B cell (primary cell): ENCODE measurements around the gene HOXD12. TPM values are rescaled to one million over a fixed set of nuclear protein-coding genes. Genes with fewer than 3 reads are reported as not detected.
A peak's percentile ranks its signal among the peaks of the same experiment; 100 is the strongest.

Experiments used
- ATAC-seq: fragments of 200-7000 bp; cut with Tn5 transposase; one replicate; pipeline ENCODE4 v1.10.0; 2021; ENCODE audit warnings: low read depth, mild to moderate bottlenecking, moderate number of reproducible peaks, moderate library complexity
- CTCF ChIA-PET: fragments of 350-600 bp; sonication (Branson Sonifier 250); formaldehyde crosslinking; loops from one replicate; lab custom pipeline; 2021; ENCODE audit warnings: antibody characterized with exemption, inconsistent platforms; lab: Charles Lee
- POLR2A ChIA-PET: fragments of 350-600 bp; sonication (Branson Sonifier 250); formaldehyde crosslinking; loops from one replicate; lab custom pipeline; 2021; ENCODE audit warnings: antibody characterized with exemption; lab: Charles Lee
- DNase-seq: peaks from one replicate; pipeline ENCODE4 v3.0.0; 2013
- H2AFZ ChIP-seq: 2 replicates; pipeline ENCODE4 v1.6.1; 2012; ENCODE audit warnings: mild to moderate bottlenecking, low read depth, low read length; ENCODE audit not compliant: insufficient read depth, poor library complexity, severe bottlenecking
- H3K27ac ChIP-seq, 2 donors: 1 replicate in 1 of 2; 2 replicates in 1 of 2; pipeline ENCODE4 v1.5.1; 2012 to 2013; ENCODE audit warnings: low read length in 2 of 2, mild to moderate bottlenecking in 2 of 2, moderate library complexity in 1 of 2
- H3K27me3 ChIP-seq, 4 experiments: fragments of 200-600 bp in 1 of 4; sonication (generic) in 1 of 4; replicated peaks in 1 of 4; 1 replicate in 2 of 4; 2 replicates in 2 of 4; pipeline versions ENCODE4 v1.6.1 to v1.7.0; 2013 to 2016; ENCODE audit warnings: low read length in 3 of 4, mild to moderate bottlenecking in 2 of 4, mixed read lengths in 1 of 4, moderate library complexity in 1 of 4; ENCODE audit not compliant: insufficient read depth in 4 of 4, control insufficient read depth in 3 of 4; ENCODE audit errors: control extremely low read depth in 1 of 4
- H3K36me3 ChIP-seq, 2 experiments: replicated peaks in 1 of 2; 1 replicate in 1 of 2; 2 replicates in 1 of 2; pipeline versions ENCODE4 v1.6.1 to v1.7.1; 2013; ENCODE audit warnings: low read length in 1 of 2; ENCODE audit not compliant: insufficient read depth in 2 of 2, control insufficient read depth in 1 of 2; ENCODE audit errors: control extremely low read depth in 1 of 2, extremely low read depth in 1 of 2
- H3K4me1 ChIP-seq, 2 donors: fragments of 200-600 bp in 1 of 2; sonication (generic) in 1 of 2; 1 replicate in 1 of 2; 2 replicates in 1 of 2; pipeline versions ENCODE4 v1.5.1 to v1.6.1; 2013 to 2017; ENCODE audit warnings: low read length in 2 of 2; ENCODE audit not compliant: control insufficient read depth in 2 of 2, insufficient read depth in 2 of 2
- H3K4me2 ChIP-seq: replicated peaks from 2 replicates; pipeline ENCODE3; 2012; ENCODE audit warnings: mild to moderate bottlenecking, low read depth, low read length; ENCODE audit not compliant: poor library complexity, severe bottlenecking
- H3K4me3 ChIP-seq, 5 experiments: fragments of 200-600 bp in 1 of 5; sonication (generic) in 1 of 5; 1 replicate in 3 of 5; 2 replicates in 2 of 5; pipeline versions ENCODE4 v1.5.1 to v1.7.0; 2011 to 2016; ENCODE audit warnings: low read length in 4 of 5, mild to moderate bottlenecking in 4 of 5, low read depth in 2 of 5, control low read depth in 1 of 5, moderate library complexity in 1 of 5; ENCODE audit not compliant: insufficient read depth in 1 of 5; ENCODE audit errors: control extremely low read depth in 1 of 5, extremely low read depth in 1 of 5
- H3K79me2 ChIP-seq: fragments of 200-600 bp; sonication (generic); one replicate; pipeline ENCODE4 v1.6.0; 2016; ENCODE audit warnings: low read length; ENCODE audit not compliant: control insufficient read depth, insufficient read depth
- H3K9ac ChIP-seq: fragments of 200-600 bp; sonication (generic); 2 replicates; pipeline ENCODE4 v1.6.1; 2017; ENCODE audit warnings: mild to moderate bottlenecking, low read length, moderate library complexity
- H3K9me3 ChIP-seq, 3 donors: one replicate each; pipeline versions ENCODE4 v1.6.1 to v1.7.1; 2013; ENCODE audit warnings: low read length in 2 of 3; ENCODE audit not compliant: control insufficient read depth in 2 of 3, insufficient read depth in 1 of 3; ENCODE audit errors: control extremely low read depth in 1 of 3
- H4K20me1 ChIP-seq: 2 replicates; pipeline ENCODE4 v1.6.0; 2012; ENCODE audit warnings: mild to moderate bottlenecking, low read length; ENCODE audit not compliant: insufficient read depth, control insufficient read depth, poor library complexity, severe bottlenecking
- H3K27ac Mint-ChIP-seq: one replicate; pipeline ENCODE4 v1.8.0; 2021; ENCODE audit warnings: mixed read lengths
- H3K27me3 Mint-ChIP-seq: one replicate; pipeline ENCODE4 v1.8.0; 2021; ENCODE audit warnings: mixed read lengths
- H3K4me1 Mint-ChIP-seq: one replicate; pipeline ENCODE4 v1.8.0; 2021; ENCODE audit warnings: mixed read lengths
- H3K4me3 Mint-ChIP-seq: one replicate; pipeline ENCODE4 v1.8.0; 2021; ENCODE audit warnings: mixed read lengths
- H3K9me3 Mint-ChIP-seq: one replicate; pipeline ENCODE4 v1.8.0; 2022; ENCODE audit warnings: mixed read lengths; ENCODE audit not compliant: insufficient read depth
- CTCF ChIP-seq: fragments of 200-600 bp; IDR thresholded peaks from one replicate; pipeline ENCODE4 v1.8.0; 2022; ENCODE audit warnings: antibody characterized with exemption, mild to moderate bottlenecking
- EZH2 ChIP-seq: IDR thresholded peaks from 2 replicates; pipeline ENCODE4 v1.6.1; 2012; ENCODE audit warnings: borderline replicate concordance, low read depth, mild to moderate bottlenecking, moderate library complexity, low read length; ENCODE audit not compliant: insufficient read depth, poor library complexity, severe bottlenecking
- WGBS: methylation state at CpG from one replicate; pipeline ENCODE4 v1.1.5; 2013; ENCODE audit warnings: missing lambda C conversion rate; ENCODE audit not compliant: insufficient coverage; 5-methylcytosine and 5-hydroxymethylcytosine counted together
- intact Hi-C: fragments of 100-400 bp; cut with micrococcal nuclease; formaldehyde crosslinking; loops from one replicate; pipeline ENCODE4 v1.10.0; 2022
- polyA plus RNA-seq: library from polyadenylated mRNA; depleted of rRNA; stranded (reverse); fragments of >200 nt; gene quantifications from 2 replicates; pipeline ENCODE4 v1.2.3, GENCODE V29; 2012
- total RNA-seq, 2 donors: library from RNA; stranded (reverse); fragments of 120-200 nt in 1 of 2; gene quantifications; 1 replicate in 1 of 2; 2 replicates in 1 of 2; pipeline versions ENCODE4 v1.2.3 to v1.2.4, GENCODE V29; 2013 to 2022

The HOXD12 gene
- total and polyA plus RNA-seq, 2 donors (not counting 1 experiment from before 2014, with no cell fraction given) = not detected

- ChIA-PET POLR2A (no interaction called here), CTCF (interaction anchor here (1.2 to 4.7 kb wide), 4 partner anchors 20 to 407 kb away, joined by 3 to 72 read pairs (median 5); no protein-coding TSS in a partner anchor)
- Histone ChIP-seq H3K4me2 (no peak overlapping the region), H3K27ac (no peak overlapping the region), H4K20me1 (no peaks in the 10 kb centered on the region), H3K4me3 (no peak overlapping the region), H3K79me2 (no peaks in the 10 kb centered on the region), H2AFZ (no peak overlapping the region), H3K4me1 (peaks cover 24 to 33% of the 10 kb centered on the region in 2 donors), H3K9me3 (peaks cover 0 to 55% (median 6%) of the 10 kb centered on the region in 3 donors), H3K27me3 (peaks cover 0 to 88% (median 77%) of the 10 kb centered on the region in 4 experiments), H3K36me3 (no peaks in the 10 kb centered on the region), H3K9ac (no peak overlapping the region)
- peaks cover 29% of the 10 kb centered on the region for H3K4me1 Mint-ChIP-seq
- ATAC-seq (no peak), DNase-seq (no peak)
- WGBS = 17% methylated on average over 3 of the region's 5 CpGs
- no peak overlapping the region for H3K27ac Mint-ChIP-seq
- peaks cover 76% of the 10 kb centered on the region for H3K27me3 Mint-ChIP-seq
- intact Hi-C loops = loop anchor here (10.0 kb wide), 1 partner anchor 1761 kb away; the partner anchor contains the start of gene SP9
- H3K4me3 Mint-ChIP-seq = no peak overlapping the region
- TF ChIP-seq EZH2 (no peak), CTCF (no peak)
- H3K9me3 Mint-ChIP-seq = peaks cover 3% of the 10 kb centered on the region
Measured at GRCh38 chr2:176095421-176095820, 4.2 kb upstream of the HOXD12 start.

- peak overlapping the region; percentile 69 for H3K4me2 ChIP-seq
- no peak overlapping the region for H3K27ac Mint-ChIP-seq
- H3K4me3 Mint-ChIP-seq = peak overlapping the region; percentile 75
- no peaks in the 10 kb centered on the region for H3K9me3 Mint-ChIP-seq
- no peak overlapping the region for H3K27ac ChIP-seq
- ATAC-seq = no peak
- DNase-seq = peak; percentile 27
- H3K9ac ChIP-seq = peak overlapping the region; percentile 9
- H3K9me3 ChIP-seq = peaks cover 0 to 55% (median 6%) of the 10 kb centered on the region in 3 donors
- no peaks in the 10 kb centered on the region for H3K79me2 ChIP-seq
- no peaks in the 10 kb centered on the region for H3K36me3 ChIP-seq
- TF ChIP-seq EZH2 (peak; percentile 25), CTCF (no peak)
- peaks cover 29% of the 10 kb centered on the region for H3K4me1 Mint-ChIP-seq
- H2AFZ ChIP-seq = peak overlapping the region; percentile 57
- peaks cover 24 to 34% of the 10 kb centered on the region in 2 donors for H3K4me1 ChIP-seq
- H4K20me1 ChIP-seq = no peaks in the 10 kb centered on the region
- 16% methylated on average over 9 of the region's 16 CpGs for WGBS
- ChIA-PET POLR2A (no interaction called here), CTCF (interaction anchor here (0.6 to 4.7 kb wide), 11 partner anchors 10 to 1399 kb away, joined by 3 to 72 read pairs (median 4); partner anchors contain the start of gene EVX2)
- H3K27me3 Mint-ChIP-seq = peaks cover 74% of the 10 kb centered on the region
- H3K4me3 ChIP-seq = peak overlapping the region in 4 of 5 experiments; percentile 4 to 42 (median 21)
- intact Hi-C loops = loop anchor here (10.0 kb wide), 1 partner anchor 1762 kb away; the partner anchor contains the start of gene SP9
- H3K27me3 ChIP-seq = peaks cover 0 to 89% (median 74%) of the 10 kb centered on the region in 4 experiments
Measured at GRCh38 chr2:176096243-176096985, 3.2 kb upstream of the HOXD12 start.
